ENCODE measurements around the gene RAPGEF2. TPM values are rescaled to one million over a fixed set of nuclear protein-coding genes. Genes with fewer than 3 reads are reported as not detected.

RAPGEF2 gene
- total RNA-seq, 2 donors from 2014 or later, result 42.6 to 73.1 TPM

GRCh38 chr4:159395693-159396092, 292.8 kb downstream of the RAPGEF2 start:
- DNase-seq (no peak), ATAC-seq (no peak)
- intact Hi-C loops (cut with DNase I, micrococcal nuclease), result no loop called here

GRCh38 chr4:159396151-159396550, 293.3 kb downstream of the RAPGEF2 start:
- ATAC-seq (no peak), DNase-seq (no peak)
- intact Hi-C loops (cut with DNase I, micrococcal nuclease), result no loop called here

GRCh38 chr4:159398236-159398638, 295.4 kb downstream of the RAPGEF2 start:
- ATAC-seq (no peak), DNase-seq (no peak)
- intact Hi-C loops (cut with DNase I, micrococcal nuclease), result no loop called here

GRCh38 chr4:159400558-159401225, 297.8 kb downstream of the RAPGEF2 start:
- intact Hi-C loops (cut with DNase I, micrococcal nuclease), result no loop called here
- DNase-seq (no peak), ATAC-seq (no peak)

GRCh38 chr4:159401226-159401712, 298.4 kb downstream of the RAPGEF2 start:
- intact Hi-C loops (cut with DNase I, micrococcal nuclease), result no loop called here
- DNase-seq, result no peak
- no peak for ATAC-seq

GRCh38 chr4:159401791-159402380, 299.0 kb downstream of the RAPGEF2 start:
- DNase-seq (no peak), ATAC-seq (no peak)
- intact Hi-C loops (cut with DNase I, micrococcal nuclease), result no loop called here

Small RNA genes within 50 kb of the gene (microRNA-seq; reads per million reads assigned to microRNA genes)
- gene MIR3688-1 (0 reads per million in 2 donors), gene MIR3688-2 (0 reads per million in 2 donors)
